ENCODE results near the gene SORCS2. TPM values are rescaled to one million over a fixed set of nuclear protein-coding genes. Genes with fewer than 3 reads are reported as not detected.

The SORCS2 gene
- total RNA-seq, 2 donors from 2014 or later, result 1.5 to 1.7 TPM

DNA sequence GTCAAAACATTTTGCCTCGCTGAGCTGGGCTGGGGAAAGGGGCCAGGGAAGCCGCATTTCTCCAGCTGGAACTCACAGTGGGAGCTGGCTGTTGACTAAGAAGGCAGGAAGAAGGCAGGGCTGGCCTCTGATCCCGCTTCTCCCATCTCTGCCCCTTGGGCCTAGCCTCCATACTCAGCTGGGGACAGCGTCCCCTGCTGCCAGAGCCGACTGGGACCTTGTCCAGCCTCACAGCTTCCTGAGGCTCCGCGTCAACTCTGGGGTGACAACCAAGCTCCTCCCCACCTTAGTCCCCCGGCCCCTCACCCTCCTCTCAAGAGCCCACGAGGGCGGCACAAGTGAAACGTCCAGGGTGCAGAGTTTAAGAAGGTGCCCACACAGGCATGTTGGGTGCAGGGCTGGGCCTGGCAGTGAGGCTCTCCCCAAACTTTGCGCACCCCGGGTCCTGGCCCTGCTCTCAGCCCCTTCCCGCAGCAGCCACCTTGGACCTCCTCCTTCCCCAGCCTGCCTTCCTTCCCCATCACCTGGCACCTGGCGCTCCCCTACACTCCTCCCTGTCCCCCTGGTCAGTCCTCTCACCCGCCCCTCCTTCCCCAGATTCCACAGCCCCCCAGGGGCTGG lies 141.6 kb downstream of the SORCS2 start:
- Histone ChIP-seq H3K4me3 (no peak overlapping the region), H3K36me3 (no peaks in the 10 kb centered on the region), H3K9me3 (no peaks in the 10 kb centered on the region), H3K27me3 (no peaks in the 10 kb centered on the region), H3K4me1 (peaks cover 0 to 12% of the 10 kb centered on the region in 2 donors), H3K27ac (no peak overlapping the region)
- TF ChIP-seq, protein P1, sequence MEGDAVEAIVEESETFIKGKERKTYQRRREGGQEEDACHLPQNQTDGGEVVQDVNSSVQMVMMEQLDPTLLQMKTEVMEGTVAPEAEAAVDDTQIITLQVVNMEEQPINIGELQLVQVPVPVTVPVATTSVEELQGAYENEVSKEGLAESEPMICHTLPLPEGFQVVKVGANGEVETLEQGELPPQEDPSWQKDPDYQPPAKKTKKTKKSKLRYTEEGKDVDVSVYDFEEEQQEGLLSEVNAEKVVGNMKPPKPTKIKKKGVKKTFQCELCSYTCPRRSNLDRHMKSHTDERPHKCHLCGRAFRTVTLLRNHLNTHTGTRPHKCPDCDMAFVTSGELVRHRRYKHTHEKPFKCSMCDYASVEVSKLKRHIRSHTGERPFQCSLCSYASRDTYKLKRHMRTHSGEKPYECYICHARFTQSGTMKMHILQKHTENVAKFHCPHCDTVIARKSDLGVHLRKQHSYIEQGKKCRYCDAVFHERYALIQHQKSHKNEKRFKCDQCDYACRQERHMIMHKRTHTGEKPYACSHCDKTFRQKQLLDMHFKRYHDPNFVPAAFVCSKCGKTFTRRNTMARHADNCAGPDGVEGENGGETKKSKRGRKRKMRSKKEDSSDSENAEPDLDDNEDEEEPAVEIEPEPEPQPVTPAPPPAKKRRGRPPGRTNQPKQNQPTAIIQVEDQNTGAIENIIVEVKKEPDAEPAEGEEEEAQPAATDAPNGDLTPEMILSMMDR (IDR thresholded peaks at IDR 0.05), result no peak
- DNase-seq (ENCODE audit: low spot score), result no peak

DNA sequence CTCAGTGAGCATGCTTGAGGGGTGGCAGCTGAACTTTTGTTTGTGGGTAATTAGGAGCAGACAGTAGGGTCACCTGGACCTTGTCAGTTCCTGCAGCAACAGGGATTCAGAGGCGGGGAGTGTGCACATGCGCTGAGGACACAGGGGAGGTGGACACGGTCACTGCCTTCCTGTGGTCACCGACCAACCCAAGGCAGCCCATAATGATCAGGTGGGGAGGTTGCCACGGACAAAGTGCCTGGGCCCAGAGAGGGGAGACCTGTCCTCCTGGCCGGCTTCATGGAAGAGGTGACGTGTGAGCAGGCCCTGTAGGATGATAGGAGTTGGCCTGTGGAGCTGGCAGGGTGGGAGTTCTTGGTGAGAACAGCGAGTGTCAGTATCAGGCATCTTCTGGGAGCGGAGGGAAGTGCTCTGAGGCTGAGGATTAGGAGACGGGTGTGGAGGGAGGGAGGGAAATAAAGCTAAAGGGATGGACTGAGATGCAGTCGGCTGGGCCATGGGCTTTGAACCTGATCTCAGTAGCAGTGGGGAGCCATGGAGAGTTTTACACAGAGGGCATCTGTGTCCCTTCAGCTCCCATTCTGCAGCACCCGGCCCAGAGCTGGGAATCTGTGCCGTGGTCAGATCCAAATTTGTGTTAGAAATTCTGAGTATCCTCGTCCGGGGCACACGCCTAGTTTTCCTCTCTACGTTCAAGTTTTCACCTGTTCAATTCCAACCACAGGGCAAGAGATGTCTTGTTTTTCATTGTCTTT lies 142.4 kb downstream of the SORCS2 start:
- TF ChIP-seq, protein P1 (IDR thresholded peaks at IDR 0.05), result no peak
- no peak overlapping the region for H3K4me3 ChIP-seq
- peaks cover 0 to 7% of the 10 kb centered on the region in 2 donors for H3K4me1 ChIP-seq
- no peak for DNase-seq (ENCODE audit: low spot score)
- H3K36me3 ChIP-seq, result no peaks in the 10 kb centered on the region
- no peaks in the 10 kb centered on the region for H3K27me3 ChIP-seq
- H3K9me3 ChIP-seq, result no peaks in the 10 kb centered on the region
- no peak overlapping the region for H3K27ac ChIP-seq

DNA sequence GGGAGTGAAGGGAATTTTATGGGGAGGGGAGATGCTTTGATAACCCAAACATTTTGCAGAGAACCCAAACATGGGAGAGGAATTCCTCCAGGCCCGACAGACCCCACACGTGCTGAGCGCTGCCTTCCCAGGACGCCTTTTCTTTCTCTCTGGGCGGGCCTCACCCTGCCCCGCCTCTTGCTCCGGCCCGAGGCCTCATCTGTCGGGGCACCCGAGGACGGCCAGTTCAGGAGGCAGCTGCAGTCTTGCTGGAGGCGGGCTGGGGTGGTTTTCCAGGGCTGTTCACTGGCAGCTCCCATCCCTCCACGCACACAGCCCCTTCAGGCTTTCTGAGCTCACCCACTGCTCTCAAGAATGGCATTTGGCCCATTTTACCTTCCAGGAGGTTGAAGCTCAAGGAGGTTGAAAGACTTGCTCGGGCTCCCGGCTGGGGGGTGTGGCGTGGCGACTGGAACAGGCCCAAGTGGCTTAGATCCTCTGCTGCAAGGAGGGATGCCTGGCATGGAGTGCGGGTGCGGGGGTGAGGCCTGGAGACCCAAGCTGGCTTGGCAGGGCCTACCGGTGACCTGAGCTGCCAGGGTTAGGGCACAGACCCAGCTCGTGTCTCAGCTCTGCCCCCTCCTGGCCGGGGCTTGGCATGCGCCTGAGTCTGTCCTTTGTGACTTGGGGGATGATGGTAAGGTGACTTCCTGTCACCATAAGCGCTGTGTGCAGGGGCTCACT lies 143.2 kb downstream of the SORCS2 start:
- H3K4me3 ChIP-seq, result no peak overlapping the region
- H3K9me3 ChIP-seq, result no peaks in the 10 kb centered on the region
- H3K36me3 ChIP-seq, result no peaks in the 10 kb centered on the region
- DNase-seq (ENCODE audit: low spot score), result no peak
- peaks cover 0 to 7% of the 10 kb centered on the region in 2 donors for H3K4me1 ChIP-seq
- H3K27me3 ChIP-seq, result no peaks in the 10 kb centered on the region
- H3K27ac ChIP-seq, result no peak overlapping the region
- TF ChIP-seq, protein P1 (IDR thresholded peaks at IDR 0.05), result peak; percentile 32 to 75

DNA sequence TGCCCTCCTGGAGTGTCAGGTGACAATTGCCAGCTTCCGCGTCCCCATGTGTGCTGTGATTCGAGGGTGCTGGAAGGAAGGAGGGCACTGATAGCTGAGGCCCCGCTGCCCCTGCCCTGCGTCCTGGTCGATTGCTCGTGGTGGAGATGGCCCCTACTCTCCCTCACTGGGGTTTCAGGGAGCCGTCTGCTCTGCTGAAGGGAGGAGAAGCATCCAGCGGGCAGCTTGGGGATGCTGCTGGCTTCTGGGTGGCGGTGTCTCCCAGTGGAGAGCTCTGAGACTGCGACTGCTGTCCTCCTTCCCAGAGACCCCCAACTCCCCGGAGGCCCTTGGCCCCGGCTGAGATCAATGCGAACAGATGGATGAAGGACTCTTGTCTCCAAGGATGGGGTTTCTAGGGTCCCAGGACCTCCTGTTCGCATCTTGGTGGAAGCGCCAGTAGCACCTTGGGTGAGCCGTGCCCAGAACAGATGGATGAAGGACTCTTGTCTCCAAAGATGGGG lies 143.8 kb downstream of the SORCS2 start:
- H3K27me3 ChIP-seq, result no peaks in the 10 kb centered on the region
- H3K4me1 ChIP-seq, result peaks cover 0 to 7% of the 10 kb centered on the region in 2 donors
- H3K9me3 ChIP-seq, result no peaks in the 10 kb centered on the region
- no peak for DNase-seq (ENCODE audit: low spot score)
- no peaks in the 10 kb centered on the region for H3K36me3 ChIP-seq
- no peak overlapping the region for H3K27ac ChIP-seq
- TF ChIP-seq, protein P1 (IDR thresholded peaks at IDR 0.05), result no peak
- H3K4me3 ChIP-seq, result no peak overlapping the region

DNA sequence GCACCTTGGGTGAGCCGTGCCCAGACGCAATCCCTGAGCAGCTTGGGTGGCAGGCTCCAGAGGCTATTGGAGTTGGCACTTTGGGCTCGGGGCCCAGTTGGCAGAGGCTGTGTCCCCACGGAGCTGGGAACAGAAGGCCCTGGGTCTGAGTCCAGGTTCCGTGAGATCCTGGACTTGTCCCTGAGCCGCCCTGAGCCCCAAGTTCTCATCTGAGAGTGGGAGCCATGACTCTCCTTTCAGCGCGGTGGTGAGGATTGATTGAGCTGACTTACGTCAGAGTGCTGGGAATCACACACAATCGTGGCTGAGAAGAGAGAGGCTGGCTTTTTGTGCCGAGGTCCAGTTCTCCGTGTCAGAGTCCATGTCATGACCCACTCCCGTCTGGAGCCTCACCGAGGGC lies 144.4 kb downstream of the SORCS2 start:
- Histone ChIP-seq H3K4me1 (peaks cover 0 to 7% of the 10 kb centered on the region in 2 donors), H3K27ac (no peak overlapping the region), H3K27me3 (no peaks in the 10 kb centered on the region), H3K9me3 (no peaks in the 10 kb centered on the region), H3K36me3 (no peaks in the 10 kb centered on the region), H3K4me3 (no peak overlapping the region)
- no peak for DNase-seq (ENCODE audit: low spot score)
- TF ChIP-seq, protein P1 (IDR thresholded peaks at IDR 0.05), result no peak
